HG03045 (cell line): ENCODE data around the gene FCRLA.
"Not testable (repeated sequence)": the region's sequence is repeated elsewhere in the genome, so short reads cannot be mapped to it uniquely, and the experiment has no call there.

Experiments used
- ATAC-seq: cut with Tn5 transposase; IDR thresholded peaks from one replicate; pipeline ENCODE4 v1.9.1; 2021; ENCODE audit warnings: mild to moderate bottlenecking, moderate library complexity; ENCODE audit not compliant: unreplicated experiment

FCRLA gene

DNA sequence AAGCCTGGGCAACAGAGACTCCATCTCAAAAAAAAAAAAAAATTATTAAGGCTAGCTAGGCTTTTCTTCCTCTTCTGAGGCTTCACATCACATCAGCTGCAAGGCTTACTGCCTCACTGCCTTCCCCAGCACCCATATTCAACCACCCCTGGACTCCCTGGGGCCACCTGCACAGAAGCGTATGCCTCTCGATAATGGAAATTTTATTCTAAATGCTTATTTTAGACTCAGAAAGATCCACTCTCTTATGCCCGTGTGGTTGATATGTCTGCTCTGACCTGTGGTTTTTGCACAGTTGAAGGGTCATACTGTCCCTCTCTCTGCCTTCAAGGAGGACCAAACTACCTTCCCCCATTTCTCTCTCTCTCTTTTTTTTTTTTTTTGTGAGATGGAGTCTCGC is 1.5 kb upstream of the FCRLA start:
- ATAC-seq = no peak

DNA sequence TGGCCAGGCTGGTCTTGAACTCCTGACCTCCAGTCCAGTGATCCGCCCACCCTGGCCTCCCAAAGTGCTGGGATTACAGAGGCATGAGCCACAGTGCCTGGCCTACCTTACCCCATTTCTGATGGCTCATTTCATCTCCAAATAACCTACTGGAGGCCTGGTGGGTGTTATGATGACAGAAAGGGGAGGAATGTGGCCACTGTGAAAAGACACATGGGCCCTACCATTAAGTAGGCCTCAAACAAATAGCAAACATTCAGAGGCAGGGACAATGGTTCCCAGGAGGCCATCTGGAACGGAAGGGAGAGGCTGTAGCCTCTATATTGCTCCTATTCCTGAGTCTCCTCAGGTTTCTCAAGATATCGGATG is 932 bp upstream of the FCRLA start:
- no peak for ATAC-seq

DNA sequence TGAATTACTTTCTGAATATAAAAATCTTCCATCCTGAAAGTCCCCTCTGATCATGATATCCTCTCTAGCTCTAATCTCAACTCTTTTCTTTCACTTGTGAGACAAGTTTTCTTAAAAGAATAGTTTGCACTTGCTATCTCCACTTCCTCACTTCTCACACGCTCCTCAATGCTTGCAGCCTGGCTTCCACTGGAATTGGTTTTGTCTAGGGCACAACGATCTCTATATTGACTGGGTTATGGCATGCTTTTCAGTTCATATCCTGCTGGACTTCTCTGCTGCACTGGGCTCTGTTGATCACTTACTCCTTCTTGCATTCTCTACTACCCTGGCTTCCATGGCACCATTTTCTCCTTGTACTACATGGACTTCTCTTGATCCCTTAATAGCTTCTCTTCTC is 474 bp downstream of the FCRLA start:
- no peak for ATAC-seq

DNA sequence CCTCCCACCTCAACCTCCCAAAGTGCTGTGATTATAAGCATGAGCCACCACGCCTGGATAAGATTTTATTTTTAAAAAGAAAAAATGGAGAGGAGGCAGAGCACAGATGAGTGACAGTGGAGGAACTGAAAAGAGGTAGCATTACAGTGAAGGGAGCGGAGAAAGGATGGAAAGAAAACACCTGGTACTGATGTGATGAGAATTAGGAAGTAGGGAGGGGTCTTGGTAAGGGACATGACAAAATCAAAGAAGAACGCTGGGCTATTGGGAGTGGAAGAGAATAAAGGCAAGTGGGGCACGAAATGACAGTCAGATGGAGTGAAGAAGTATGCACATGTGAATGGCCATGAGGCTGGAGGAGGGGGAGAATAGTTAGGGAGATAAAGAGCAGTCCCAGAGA is 2.3 kb downstream of the FCRLA start:
- no peak for ATAC-seq

DNA sequence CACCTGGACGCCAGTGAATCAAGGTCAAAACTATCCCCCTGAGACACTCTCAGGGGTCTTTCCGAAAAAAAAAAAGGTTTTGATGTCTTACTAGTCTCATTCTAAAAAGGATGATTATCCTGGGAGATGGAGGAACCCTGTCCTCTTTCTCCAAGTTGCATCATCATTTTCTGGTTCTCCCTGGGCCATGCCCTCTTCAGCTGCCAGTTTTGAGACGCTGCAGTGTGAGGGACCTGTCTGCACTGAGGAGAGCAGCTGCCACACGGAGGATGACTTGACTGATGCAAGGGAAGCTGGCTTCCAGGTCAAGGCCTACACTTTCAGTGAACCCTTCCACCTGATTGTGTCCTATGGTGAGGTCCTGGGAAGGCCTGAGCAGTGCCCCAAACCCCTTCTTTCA is 3.5 kb downstream of the FCRLA start:
- no peak for ATAC-seq

DNA sequence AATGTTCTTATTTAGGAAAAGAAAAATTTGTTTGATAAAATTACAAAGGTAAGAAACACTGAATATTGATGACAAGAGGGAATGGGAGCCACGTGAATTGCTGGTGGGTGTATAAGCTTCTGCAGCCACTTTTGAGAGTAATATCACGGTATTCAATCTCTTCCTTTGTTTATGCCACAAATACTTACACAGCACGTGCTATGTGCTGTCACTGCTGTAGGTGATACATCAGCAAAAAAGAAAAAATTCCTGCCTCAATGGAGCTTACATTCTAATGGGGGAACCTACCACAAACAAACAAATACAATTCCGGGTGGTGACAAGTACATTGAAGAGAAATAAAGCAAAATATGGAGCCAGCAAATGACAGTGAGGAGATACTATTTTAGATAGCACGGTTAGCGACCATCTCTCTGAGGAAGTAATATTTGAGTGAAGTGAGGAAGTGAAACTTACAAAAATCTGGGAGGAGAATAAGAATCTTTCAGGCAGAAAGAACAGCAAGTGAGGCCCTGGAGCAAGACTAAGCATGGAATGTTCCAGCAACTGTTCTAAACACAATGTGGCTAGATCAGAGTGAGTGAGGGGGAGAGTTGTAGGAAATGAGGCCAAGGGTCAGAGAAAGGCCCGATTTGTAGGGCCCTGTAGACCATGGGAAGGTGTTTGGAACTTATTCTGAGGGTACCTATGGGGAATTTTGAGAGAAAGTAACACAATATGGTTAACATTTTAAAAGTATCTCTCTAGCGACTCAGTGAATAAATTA is 11.7 kb downstream of the FCRLA start:
- no peak for ATAC-seq

DNA sequence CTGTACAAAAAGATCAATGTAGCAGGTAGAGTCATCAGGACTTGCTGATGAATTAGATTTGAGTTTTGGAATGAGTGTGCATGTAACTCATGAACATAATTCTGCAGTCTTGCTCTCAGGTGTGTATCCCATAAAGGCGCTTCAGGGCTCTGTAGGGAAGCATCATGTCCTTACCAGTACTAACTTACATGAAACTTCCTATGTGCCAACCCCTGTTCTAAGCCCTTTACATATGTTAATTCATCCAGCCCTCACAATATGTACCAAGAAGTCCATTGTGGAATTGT is 12.2 kb downstream of the FCRLA start:
- no peak for ATAC-seq

DNA sequence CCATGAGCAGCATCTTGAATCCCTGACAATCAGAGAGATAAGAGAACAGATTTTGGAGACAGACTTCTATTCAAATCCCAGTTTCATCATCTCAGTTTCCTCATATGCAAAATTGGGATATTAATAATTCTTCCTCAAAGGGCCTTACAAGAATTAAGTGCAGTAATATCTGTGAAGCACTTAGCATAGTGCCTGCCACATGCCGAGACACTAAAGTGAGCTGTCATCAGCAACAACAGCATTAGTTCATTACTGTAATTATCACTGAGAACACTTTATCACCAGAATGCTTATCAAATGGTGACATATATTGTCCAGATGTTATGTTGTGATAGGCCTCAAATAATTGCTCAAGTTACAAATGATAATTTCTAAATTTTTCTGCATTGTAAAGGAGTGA is 13.4 kb downstream of the FCRLA start:
- ATAC-seq = no peak

DNA sequence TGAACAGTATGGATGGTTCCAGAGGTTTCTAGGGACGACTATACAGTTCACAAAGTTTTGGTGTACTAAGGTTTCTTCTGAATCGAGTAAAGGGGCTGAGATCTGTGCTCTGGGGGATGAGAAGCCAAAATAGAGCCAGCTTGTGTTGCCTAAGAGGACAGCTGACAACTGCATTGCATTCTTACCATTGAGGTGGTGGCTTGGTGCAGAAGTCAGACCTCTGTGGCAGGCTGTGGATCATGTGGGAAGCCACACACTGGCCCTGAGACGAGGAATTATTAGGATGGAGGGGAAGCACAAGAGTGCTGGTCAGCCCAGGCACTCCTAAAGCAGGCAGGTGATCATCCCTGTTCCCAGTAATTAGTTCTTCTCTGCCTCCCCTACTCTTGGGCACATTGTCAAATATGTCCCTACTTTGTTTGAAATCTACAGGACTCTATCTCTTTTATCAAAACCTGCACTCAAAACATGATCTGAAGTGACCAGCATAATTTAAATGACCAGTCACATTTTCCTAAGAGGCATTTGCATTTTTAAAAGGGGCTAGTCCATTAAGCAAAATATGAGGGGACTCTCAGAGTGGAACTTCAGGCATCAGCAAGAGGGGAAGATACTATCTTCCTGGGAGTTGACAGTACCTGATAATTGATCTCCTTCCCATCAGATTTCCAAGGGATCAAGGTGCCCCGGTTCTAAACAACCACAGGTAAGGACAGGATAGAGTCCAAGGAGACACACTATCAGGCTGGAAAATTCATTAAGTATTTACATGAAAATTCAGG is 14.1 kb downstream of the FCRLA start, which contains the start of gene FCRLB:
TSS of gene FCRLB (plus strand) at position 589 of the 782 bp plus-strand sequence. CDS start 1,129 bp downstream, outside the sequence.
- no peak for ATAC-seq

DNA sequence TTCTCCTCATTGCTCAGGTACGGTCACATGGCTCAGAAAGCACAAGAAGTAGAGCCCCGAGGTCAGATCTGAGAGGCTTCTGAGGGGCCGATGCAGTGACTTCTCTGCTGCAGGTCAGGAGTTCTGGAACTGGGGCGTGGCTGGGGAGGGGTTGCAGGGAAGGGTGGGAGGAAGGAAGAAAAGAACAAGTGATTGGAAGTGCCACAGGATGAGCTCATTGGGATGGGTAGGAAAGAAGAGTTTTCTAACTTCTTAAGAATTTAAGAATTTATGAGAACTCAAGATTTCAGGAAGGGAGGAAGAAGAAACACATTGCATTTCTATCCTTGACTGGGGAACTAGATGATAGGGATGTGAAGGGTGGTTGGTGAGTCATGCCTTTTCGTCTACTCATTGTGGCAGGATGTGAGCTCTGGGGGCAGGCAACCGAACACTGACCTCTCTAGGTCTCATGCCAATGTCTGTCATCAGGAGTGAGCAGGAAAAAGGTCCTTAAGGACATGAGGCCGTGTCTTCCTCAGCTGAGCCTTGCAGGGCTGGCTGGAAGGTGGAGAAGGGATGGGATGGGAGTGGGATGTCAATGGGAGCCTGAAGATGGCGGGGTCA is 14.8 kb downstream of the FCRLA start:
- no peak for ATAC-seq

DNA sequence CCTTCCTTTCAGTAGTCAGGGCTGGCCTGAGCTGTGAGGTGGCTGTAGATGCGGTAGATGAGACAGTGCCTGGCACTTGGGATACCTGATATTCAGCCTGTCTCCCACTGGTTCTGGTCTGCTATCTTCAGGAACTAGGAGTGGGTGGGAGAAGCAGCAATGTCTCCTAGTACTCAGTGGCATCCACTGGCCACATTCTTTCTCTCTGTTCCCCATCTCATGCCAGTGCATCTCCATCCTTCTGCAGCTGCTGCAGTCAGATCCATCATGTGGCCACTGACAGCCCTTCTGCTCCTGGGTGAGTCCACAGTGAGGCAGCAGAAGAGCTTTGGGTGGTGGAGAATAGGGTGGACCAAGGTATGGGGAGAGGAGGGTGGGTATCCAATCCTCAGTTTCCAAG is 15.4 kb downstream of the FCRLA start:
- ATAC-seq = no peak

DNA sequence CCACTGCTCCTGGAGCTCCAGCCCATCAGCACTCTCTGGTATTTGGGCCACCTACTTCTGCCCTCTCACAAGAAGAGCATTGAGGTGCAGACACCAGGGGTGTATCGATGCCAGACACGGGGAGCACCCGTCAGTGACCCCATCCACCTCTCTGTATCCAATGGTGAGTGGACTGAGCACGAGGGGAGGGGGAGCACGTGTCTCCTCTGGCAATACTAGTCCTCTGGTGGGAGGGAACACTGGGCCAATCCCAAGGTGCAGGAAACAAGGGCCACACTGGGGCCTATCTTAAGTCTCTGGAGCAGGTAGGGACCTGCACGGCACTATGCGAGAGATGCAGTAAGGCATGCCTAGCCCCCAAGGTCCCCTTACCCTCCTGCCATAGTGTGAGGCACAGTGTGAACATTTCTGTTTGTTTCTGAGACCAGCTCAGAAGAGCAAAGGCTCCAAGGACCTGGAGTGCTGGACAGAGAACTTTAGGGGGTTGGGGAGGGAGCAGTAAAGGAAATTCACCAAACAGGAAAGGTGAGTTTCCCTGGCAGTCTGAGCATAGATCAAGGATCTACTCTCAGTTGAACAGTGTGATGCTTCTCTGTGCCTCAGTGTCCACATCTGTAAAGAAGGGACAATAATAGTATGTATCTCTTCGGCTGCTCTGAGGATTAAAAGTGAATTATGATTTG is 16.6 kb downstream of the FCRLA start:
- no peak for ATAC-seq

DNA sequence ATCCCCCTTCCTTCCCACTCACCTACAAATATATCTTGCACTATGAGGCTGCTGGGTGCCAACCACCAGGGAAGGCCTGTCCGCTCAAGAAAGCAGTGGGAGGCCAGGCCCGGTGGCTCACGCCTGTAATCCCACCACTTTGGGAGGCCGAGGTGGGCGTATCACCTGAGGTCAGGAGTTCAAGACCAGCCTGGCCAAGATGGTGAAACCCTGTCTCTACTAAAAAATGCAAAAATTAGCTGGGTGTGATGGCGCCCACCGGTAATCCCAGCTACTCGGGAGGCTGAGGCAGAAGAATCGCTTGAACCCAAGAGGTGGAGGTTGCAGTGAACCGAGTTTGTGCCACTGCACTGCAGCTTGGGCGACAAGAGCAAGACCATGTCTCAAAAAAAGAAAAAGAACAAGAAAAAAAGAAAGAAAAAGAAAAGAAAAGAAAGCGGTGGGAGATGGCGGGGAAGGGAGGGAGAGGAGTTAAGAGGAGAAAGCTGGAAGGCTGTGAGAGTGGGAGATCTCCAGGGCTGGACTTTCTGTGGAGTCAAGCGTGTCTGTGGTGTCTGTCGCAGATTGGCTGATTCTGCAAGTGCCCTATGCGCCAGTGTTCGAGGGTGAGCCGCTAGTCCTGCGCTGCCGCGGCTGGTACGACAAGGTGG is 18.4 kb downstream of the FCRLA start:
- not testable (repeated sequence) for ATAC-seq

DNA sequence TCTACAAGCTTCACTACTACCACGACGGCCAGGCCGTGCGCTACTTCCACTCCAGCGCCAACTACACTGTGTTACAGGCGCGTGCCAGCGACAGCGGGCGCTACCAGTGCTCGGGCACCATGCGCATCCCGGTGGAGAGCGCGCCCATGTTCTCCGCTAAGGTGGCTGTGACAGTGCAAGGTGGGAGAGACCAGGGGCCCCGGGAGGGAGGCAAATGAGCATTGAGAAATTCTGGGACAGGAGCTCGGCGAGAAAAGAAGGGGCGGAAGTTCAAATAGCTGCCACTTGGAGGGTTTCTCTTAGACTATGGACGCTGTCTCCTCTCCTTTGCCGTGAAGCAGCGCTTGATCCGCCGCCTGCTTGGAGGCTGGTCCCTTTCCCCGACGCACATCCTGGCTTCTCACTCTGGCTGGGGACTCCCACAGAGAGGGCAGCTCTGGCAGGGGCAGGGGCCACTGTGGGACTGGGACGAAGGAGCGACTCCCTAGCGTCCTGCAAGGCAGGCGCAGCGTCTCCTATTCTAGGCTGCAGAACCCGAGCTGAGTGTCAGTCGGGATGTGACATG is 19.0 kb downstream of the FCRLA start:
- ATAC-seq = peak; percentile 27

DNA sequence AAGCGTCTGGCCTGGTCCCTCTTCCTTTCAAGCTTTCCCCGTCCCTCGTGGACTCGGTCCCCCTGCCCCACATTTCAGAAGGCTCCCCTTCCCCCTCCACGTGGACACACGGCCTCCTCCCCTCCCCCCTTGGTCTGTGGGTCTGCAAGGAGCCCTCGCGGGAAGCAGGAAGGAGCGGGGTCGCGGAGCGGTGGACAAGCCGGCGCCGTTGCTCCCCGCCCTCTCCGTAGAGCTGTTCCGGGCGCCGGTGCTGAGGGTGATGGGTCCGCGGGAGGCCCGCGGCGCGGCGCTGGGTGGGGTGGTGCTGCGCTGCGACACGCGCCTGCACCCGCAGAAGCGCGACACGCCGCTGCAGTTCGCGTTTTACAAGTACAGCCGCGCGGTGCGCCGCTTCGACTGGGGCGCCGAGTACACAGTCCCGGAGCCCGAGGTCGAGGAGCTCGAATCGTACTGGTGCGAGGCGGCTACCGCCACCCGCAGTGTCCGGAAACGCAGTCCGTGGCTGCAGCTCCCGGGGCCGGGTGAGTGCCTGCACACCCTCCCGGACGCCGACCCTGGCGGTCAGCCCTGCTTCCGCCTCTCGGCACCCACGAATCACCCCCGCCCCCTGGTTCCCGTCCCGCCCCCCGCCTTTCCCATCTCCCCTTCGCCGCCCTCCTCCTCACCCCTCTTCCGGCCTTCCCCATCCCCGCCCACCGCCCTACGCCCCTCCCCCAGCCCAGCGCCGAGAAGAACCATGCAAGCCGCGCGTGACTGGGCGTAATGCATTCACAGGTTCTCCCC is 19.6 kb downstream of the FCRLA start:
- ATAC-seq = peak; percentile 59

DNA sequence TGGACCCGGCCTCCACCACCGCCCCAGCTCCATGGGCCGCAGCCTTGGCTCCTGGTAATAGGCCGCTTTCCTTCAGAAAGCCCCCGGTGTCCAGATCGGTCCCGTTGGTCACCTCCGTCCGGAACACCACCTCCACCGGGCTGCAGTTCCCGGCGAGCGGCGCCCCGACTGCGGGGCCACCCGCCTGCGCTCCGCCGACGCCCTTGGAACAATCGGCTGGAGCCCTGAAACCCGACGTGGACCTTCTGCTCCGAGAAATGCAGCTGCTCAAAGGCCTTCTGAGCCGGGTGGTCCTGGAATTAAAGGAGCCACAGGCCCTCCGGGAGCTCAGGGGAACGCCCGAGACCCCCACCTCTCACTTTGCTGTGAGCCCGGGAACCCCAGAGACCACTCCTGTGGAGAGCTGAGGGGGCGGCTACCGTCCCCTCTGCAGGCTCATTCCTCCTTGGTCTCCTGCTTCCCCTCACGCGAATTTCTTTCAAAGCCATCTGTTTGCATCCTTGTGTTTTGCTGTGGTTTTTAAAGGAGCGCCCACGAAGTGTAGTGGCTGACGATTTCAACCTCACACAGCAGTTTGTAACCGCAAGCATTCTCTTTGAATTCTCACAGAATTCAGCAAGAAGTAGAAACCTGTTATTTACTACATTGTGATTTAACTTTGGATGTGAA is 20.4 kb downstream of the FCRLA start:
- peak; percentile 15 for ATAC-seq

DNA sequence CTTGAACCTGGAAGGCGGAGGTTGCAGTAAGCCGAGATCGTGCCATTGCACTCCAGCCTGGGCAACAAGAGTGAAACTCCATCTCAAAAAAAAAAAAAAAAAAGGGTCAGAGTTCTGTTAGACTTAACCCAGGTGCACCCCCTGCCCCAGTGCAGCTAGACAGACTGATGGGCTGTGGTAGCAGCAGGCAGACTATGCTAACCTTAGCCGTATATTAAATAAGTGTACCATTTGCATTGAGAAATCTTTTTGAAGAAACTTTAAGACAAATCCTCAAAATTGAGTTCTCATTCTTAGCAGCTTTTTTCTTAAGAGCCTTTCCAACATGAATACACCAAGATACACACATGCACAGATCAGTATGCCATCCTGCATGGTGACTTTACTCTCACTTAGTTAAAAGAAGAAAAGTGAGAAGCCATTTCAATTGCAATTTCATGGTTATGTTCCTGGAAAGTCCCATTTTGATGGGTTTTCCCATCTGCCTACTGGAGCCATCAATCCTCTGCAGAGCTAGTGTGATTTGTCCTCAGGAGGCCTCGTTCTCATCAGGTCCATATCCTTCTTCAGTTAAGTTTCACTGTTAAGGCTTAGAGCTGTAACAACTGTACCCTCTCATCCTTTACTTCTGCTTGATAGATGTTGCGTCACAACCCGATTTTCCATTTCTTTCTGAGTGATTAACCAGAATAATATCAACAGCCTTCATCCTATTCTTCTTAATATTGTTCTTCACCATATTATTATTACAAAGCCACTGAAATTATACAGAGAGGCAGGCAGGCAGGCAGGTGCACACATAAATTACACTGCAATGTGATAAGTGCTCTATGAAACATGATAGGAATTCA is 21.6 kb downstream of the FCRLA start:
- no peak for ATAC-seq

DNA sequence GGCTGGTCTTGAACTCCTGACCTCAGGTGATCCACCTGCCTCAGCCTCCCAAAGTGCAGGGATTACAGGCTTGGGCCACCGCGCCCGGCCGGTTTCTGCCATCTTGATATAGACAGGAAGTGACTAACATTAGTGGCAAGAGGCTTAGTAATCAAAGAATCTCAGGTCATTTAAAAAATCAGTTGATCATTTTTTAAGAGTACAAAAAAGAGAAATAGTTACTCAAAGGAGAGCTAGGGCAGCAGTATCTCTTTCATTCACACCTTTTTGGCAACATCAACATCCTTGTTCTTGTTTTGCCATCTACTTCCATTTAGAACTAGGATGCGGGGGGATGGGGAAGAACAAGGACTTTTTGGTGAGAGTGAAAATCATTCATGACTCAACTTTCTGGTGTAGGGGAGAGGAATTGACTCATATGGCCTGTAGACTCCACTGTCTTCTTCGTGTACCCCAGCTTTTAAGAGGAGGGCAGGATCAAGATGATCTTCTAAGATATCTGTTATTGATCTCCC is 23.1 kb downstream of the FCRLA start:
- ATAC-seq = no peak
